Epithelial cell of prostate (primary cell): ENCODE results near the gene MDP1.

Source experiments
- DNase-seq: peaks from one replicate; pipeline ENCODE4 v3.0.0-alpha.2; 2011; ENCODE audit warnings: low read depth, low spot score
- H3K27ac ChIP-seq: fragments of 450-650 bp; 2 replicates; pipeline ENCODE4 v1.5.1; 2017; ENCODE audit warnings: mild to moderate bottlenecking

Gene MDP1

DNA sequence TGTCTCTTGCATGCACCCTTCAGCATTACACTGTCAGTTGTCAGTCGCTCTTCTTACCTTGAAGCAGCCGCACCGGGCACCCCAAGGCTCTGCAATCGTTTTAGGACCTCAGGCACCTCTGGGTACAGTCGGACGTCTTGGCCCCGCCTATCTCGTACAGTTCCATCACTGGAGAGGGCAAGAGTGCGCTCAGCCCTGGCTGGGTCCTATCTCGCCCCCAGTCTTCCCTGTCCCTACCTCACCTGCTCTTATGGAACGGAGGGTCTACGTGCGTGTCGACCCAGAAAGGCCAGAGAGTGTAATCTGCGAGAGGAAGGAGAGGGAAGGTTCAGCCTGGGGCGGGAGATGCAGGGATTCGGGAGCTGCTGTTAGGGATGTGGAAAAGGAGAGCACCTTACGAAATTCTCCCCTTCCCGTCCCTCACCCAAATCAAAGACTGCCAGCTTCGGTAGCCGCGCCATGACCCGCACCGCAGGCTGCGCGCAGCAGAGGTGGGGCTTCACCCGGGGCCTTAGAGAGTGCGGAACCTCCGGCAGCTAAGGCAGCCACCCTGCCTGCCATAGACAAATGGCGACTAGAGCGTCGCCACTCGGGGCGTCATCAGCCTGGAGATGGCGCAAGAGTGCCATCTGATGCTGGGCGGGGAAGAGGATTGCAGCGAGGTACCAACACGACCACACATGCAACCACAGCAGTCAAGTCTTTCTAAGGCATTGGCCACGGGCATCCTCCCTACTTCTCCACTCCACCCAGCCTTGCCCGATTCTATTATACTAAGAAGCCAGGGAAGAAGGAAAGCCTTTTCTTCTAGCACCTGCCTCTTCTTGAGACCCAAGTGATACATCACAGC, at the start of gene MDP1:
Gene MDP1 (minus strand): TSS at position 572 of the 850 bp plus-strand sequence. CDS start 111 bp downstream, at position 461.
- peak within 1 kb of the TSS; percentile 75 for H3K27ac ChIP-seq
- peak; percentile 44 for DNase-seq

- peak overlapping the region; percentile 92 for H3K27ac ChIP-seq
- peak; percentile 70 for DNase-seq
These were observed 48.4 kb upstream of the MDP1 start for GRCh38 chr14:24264298-24264697.

GRCh38 chr14:24263848-24264247, 48.0 kb upstream of the MDP1 start:
- no peak for DNase-seq
- peak overlapping the region; percentile 92 for H3K27ac ChIP-seq

GRCh38 chr14:24262821-24263733, 47.2 kb upstream of the MDP1 start, which contains the start of gene TGM1:
TGM1 (minus strand) TSS chr14:24263177; CDS start chr14:24262352, 825 bp downstream.
- DNase-seq = no peak
- peak within 1 kb of the TSS; percentile 92 for H3K27ac ChIP-seq

GRCh38 chr14:24261969-24262327, 46.1 kb upstream of the MDP1 start:
- H3K27ac ChIP-seq = peak overlapping the region; percentile 92
- no peak for DNase-seq

DNA sequence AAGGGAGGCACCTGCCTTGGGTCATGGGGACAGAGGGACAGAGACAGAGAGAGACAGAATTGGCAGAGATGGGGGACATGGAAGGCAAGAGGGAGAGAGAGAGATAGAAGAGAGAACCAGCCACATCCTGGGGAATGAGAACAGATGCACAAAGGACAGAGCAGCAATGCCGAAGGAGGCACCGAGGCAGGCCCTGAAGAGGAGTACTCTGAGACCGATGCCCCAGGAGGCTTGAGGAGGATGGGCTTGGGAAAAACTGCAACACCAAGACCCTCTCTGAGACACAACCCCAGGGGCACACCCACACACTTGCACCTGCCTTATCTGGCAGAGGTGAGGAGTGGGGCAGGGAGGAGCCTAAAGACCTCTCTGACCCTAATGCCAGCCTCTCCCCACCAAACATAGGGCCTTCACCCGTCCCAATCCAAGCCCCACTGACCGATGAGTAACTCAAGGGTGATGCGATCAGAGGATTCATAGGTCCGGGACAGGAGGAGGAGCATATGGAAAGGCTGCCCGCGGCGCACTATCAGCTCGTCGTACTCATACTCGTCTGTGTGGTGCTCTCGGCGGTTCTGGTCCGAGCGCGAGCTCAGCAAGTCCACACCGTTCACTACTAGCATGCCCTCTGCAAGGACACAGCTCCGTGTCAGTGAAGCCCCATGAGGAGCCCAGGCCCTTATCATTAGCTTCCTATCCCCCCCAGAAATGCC, 45.5 kb upstream of the MDP1 start:
- H3K27ac ChIP-seq = peak overlapping the region; percentile 92
- no peak for DNase-seq

GRCh38 chr14:24260780-24261157, 44.9 kb upstream of the MDP1 start:
- peak overlapping the region; percentile 92 for H3K27ac ChIP-seq
- no peak for DNase-seq

DNA sequence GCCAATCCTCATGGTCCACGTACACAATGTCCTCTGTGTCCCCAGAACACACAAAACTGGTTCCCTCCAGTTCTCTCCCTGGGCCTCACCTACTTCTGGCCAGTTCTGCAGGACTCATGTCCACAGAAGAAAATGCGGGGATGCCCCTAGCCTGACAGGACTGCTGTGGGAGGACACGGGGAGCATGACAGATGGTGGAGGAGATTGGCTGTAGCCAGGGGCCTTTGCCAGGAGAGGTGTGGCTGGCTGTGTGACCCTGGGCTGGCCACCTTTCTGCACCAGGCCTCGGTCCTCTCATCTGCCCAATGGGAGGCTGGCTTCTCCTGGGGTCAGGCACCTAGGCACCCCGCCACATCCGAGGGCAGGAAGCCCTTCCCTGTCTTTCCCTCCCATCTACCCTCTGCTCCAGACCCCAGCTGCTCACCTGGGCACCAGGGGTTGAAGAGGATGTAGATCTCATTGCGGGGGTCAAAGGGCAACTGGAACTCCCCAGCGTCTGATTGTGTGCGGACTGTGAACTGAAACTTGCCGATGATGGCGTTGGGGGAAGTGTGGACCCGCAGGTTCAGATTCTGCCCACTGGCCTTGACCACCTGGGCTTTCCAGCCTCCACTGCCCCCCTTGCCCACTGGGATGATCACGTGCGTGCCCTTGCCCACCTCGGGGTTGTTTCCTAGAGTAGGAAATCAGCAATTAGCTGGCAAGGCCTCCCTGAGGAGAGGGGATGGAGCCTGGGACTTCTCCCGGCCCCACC, 44.3 kb upstream of the MDP1 start:
- peak overlapping the region; percentile 92 for H3K27ac ChIP-seq
- DNase-seq = no peak

DNA sequence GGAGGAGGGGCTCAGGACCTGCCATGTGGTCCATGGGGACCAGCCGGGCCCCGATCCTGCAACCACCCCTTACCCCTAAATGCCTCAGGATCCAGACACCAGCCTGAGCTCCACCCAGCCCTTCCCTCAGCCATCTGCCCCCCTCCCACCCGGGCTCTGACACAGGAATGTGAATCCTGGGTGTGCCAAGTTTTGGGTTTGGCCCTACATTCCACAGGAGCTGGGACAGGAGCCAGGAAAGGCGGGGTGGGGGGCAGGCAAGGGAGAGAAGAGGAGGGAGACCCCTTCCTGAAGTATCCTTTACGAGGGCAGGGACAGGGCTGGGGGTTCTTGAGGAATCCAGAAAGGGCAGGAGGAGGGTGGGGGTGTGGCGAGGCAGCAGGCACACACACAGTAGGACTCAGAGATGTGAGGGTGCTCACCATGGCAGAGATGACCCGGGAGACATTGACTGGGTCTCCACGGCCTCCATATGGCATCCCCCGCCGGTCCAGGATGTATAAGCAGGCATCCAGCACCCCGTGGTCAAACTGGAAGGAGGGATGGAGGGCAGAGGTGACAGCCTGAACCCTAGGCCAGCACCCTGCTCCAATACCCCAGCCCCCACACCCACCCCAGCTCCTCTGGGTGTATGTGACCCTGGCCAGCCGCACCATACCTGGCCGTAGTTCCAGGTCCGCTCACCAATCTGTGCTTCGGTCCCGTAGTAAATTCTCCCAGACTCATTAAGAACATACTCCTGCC, 43.6 kb upstream of the MDP1 start:
- DNase-seq = no peak

DNA sequence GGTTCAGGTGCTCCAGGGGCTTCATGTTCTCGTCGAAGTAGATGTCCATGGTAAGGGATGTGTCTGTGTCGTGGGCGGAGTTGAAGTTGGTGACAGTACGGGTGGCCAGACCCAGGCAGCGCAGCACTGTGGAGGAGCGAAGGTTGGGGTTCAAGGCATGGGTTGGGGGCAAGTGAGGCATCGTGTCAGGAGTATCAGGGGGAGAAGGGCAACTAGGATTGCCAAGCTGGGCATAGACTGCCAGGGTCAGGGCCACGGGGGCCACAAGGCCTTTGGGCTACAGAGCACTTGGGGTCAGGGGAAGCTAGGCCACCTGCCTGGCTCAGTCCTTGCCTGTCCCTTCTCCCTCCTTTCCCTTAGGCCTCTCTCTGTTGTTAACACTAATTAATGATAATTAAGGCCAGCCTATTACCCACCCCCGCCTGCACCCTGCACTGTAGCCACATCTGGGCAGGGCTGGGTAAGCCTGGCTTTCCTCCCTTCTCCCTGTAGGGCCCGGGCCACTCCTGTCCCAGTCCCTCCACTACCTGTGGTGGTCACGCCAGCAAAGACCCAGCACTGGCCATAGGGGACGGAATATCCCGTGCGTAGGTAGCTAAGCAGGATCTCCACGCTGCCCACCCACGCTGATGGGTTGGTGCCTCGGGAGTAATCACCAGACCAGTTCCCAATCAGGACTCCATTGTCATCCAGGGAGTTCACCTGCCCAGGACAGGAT, 42.8 kb upstream of the MDP1 start:
- peak overlapping the region; percentile 92 for H3K27ac ChIP-seq
- DNase-seq = no peak

More for the DNA sequence above, 43.6 kb upstream of the MDP1 start:
- H3K27ac ChIP-seq = peak overlapping the region; percentile 92

DNA sequence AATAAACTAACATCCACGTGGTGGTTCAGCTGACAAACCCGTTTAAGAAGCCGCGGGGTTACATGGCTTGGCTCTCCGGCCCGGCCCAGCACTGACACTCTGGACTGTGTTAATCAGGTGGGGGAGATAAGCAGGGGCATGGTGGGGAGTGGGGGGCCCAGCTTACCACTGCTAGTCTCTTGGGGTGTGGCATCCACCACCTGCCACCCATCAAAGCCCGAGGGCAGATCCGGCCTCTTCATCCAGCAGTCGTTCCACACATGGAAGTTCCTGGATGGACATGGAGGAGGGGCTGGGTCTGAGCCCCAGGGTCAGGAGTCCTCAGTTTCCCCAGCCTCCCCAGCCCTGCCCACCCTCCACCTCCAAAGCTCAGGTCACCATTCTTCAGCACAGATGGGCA, 42.3 kb upstream of the MDP1 start:
- no peak for DNase-seq
- H3K27ac ChIP-seq = peak overlapping the region; percentile 92

DNA sequence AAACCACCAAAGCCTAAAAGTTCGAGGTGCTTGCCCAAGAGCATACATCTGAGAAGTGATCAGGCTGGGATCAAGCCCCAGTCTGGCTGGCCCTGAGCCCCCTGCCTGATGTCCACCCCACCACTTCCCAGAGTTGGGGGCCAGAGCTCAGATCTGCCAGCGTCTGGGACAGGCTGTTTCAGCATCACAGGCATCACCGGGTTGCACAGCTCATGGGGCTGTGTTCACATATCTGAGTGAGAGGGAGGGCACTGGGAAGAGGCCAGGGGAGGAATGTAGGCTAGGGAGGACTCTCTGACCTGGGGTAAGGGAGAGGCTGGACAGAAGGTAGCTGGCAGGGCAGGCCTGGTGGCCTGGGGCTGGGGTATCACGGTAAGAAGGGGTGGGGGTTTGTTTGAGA, 41.1 kb upstream of the MDP1 start:
- H3K27ac ChIP-seq = no peak overlapping the region
- no peak for DNase-seq

DNA sequence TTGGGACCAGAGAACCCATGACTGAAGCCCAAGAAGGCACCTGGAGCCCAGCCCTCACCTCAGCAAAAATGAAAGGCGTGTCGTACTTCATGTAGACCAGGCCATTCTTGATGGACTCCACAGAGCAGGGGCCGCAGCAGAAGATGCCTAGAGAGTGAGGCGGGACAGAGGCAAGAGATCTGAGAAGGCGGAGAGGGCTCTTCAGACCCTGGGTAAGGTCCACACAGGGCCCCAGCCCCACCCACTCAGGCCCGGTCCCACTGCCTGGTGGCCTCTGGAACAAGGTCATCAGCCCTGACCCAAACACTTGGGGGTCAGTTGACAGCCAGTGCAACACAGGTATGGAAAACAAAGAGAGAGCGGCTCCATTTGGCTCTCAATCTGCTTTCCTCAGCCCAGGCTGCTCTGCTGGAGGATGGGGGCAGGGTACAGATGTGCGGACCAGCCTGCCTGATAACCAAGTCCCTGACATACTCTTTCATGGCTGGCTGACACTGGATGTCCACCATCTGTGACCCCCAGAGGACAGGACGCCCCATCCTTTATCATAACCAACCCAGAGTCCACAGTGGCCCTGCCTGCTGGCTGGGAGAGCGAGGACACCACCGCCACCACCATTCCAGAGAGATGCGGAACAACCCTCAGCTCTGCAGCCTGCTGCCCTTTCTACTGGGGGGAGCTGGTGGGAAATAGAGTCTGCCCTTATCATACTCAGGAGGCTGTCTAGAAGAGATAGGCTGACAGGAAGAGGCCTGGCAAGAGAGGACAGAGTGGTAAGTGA, 40.3 kb upstream of the MDP1 start:
- DNase-seq = no peak
- H3K27ac ChIP-seq = no peak overlapping the region

DNA sequence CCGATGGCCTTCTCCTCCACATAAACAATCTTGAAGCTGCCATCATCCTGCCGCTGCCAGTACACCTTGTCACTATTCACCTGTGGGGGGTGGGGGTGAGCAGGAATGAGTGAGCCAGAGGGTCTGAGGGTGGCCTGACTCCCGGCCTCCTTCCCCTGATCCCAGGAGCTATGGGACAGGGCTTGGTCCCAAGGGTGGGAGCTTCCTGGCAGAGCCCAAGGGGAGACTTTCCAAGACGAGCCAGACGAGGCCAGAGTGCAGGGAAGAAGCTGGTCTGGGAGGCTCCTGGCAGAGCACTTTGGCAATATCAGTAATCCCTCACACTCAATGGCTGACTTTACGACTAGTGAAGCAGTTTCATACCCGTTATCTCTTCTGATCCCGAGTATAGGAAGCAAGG, 39.6 kb upstream of the MDP1 start:
- no peak for DNase-seq
- no peak overlapping the region for H3K27ac ChIP-seq

- DNase-seq = no peak
These were observed 38.9 kb upstream of the MDP1 start for GRCh38 chr14:24254630-24255392.

DNA sequence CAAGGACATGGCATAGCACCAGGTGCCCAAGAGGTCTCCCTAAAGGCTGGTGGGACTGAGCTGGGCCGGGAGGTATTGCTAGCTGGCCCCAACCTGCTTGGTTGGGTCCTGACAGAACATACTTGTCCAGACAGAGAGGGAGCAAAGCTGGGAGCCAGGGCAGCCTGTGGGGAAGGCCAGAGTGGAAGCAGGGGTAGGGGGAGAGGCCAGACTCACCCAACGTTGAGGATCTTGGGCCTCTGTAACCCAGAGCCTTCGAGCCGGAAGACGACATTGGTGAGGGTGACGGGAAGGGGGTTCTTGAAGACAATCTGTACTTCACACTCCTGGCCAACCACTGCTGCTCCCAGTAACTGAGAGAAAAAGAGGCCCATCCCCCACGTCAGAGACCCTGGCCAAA, 38.1 kb upstream of the MDP1 start:
- no peak for DNase-seq
- H3K27ac ChIP-seq = no peak overlapping the region

More at GRCh38 chr14:24254630-24255392, 38.9 kb upstream of the MDP1 start:
- no peak overlapping the region for H3K27ac ChIP-seq
